Parathyroid adenoma (tissue), 2 donors: Measurements from ENCODE around the gene PHOX2A.

Experiments used
- H2AFZ ChIP-seq: fragments of 300-600 bp; sonication (generic); one replicate; pipeline ENCODE4 v1.7.0; 2017; ENCODE audit warnings: antibody characterized with exemption, mild to moderate bottlenecking
- H3K27ac ChIP-seq: fragments of 300-600 bp; sonication (generic); one replicate; pipeline ENCODE4 v1.7.0; 2017
- H3K27me3 ChIP-seq: fragments of 300-600 bp; sonication (generic); one replicate; pipeline ENCODE4 v1.7.0; 2017; ENCODE audit warnings: low read length; ENCODE audit not compliant: control insufficient read depth, insufficient read depth
- H3K36me3 ChIP-seq: fragments of 300-600 bp; sonication (generic); one replicate; pipeline ENCODE4 v1.7.0; 2017; ENCODE audit warnings: low read length; ENCODE audit not compliant: control insufficient read depth, insufficient read depth
- H3K4me1 ChIP-seq: fragments of 300-600 bp; sonication (generic); one replicate; pipeline ENCODE4 v1.7.0; 2017; ENCODE audit warnings: control low read depth
- H3K4me2 ChIP-seq: fragments of 300-600 bp; sonication (generic); one replicate; pipeline ENCODE4 v1.7.0; 2017; ENCODE audit warnings: low read length
- H3K4me3 ChIP-seq: fragments of 300-600 bp; sonication (generic); one replicate; pipeline ENCODE4 v1.7.0; 2017; ENCODE audit warnings: low read depth, low read length
- H3K79me2 ChIP-seq: fragments of 300-600 bp; sonication (generic); one replicate; pipeline ENCODE4 v1.7.0; 2017; ENCODE audit warnings: control low read depth
- H3K9ac ChIP-seq: fragments of 300-600 bp; sonication (generic); one replicate; pipeline ENCODE4 v1.7.0; 2017; ENCODE audit warnings: mild to moderate bottlenecking
- H3K9me3 ChIP-seq: fragments of 300-600 bp; sonication (generic); one replicate; pipeline ENCODE4 v1.7.0; 2017; ENCODE audit warnings: low read length; ENCODE audit not compliant: control insufficient read depth
- CTCF ChIP-seq: fragments of 300-600 bp; sonication (generic); IDR thresholded peaks from one replicate; pipeline ENCODE4 v1.7.0; 2017; ENCODE audit warnings: antibody characterized with exemption, mild to moderate bottlenecking
- donor health status: primary hyperparathyroidism.

PHOX2A gene

GRCh38 chr11:72221386-72222075 is 22.4 kb downstream of the PHOX2A start:
- no peaks in the 10 kb centered on the region for H3K27me3 ChIP-seq
- no peaks in the 10 kb centered on the region for H3K79me2 ChIP-seq
- H3K4me3 ChIP-seq, result no peak overlapping the region
- H3K4me1 ChIP-seq, result peaks cover 3% of the 10 kb centered on the region
- H3K9ac ChIP-seq, result no peak overlapping the region
- H3K9me3 ChIP-seq, result no peaks in the 10 kb centered on the region
- H2AFZ ChIP-seq, result peak overlapping the region; percentile 73
- TF ChIP-seq CTCF, result no peak
- H3K27ac ChIP-seq, result no peak overlapping the region
- no peaks in the 10 kb centered on the region for H3K36me3 ChIP-seq
- no peak overlapping the region for H3K4me2 ChIP-seq

GRCh38 chr11:72220696-72221363 is 23.1 kb downstream of the PHOX2A start:
- Histone ChIP-seq H2AFZ (no peak overlapping the region), H3K27me3 (no peaks in the 10 kb centered on the region), H3K27ac (no peak overlapping the region), H3K79me2 (no peaks in the 10 kb centered on the region), H3K4me2 (no peak overlapping the region), H3K4me3 (no peak overlapping the region), H3K36me3 (no peaks in the 10 kb centered on the region), H3K9ac (no peak overlapping the region), H3K9me3 (no peaks in the 10 kb centered on the region), H3K4me1 (peaks cover 3% of the 10 kb centered on the region)
- TF ChIP-seq CTCF, result no peak

GRCh38 chr11:72218251-72218745 is 25.7 kb downstream of the PHOX2A start:
- no peak for TF ChIP-seq CTCF
- no peaks in the 10 kb centered on the region for H3K36me3 ChIP-seq
- no peaks in the 10 kb centered on the region for H3K9me3 ChIP-seq
- H3K27me3 ChIP-seq, result no peaks in the 10 kb centered on the region
- H3K4me2 ChIP-seq, result no peak overlapping the region
- H2AFZ ChIP-seq, result no peak overlapping the region
- H3K9ac ChIP-seq, result no peak overlapping the region
- H3K27ac ChIP-seq, result no peak overlapping the region
- peaks cover 3% of the 10 kb centered on the region for H3K4me1 ChIP-seq
- H3K79me2 ChIP-seq, result no peaks in the 10 kb centered on the region
- no peak overlapping the region for H3K4me3 ChIP-seq

GRCh38 chr11:72217841-72218240 is 26.1 kb downstream of the PHOX2A start:
- Histone ChIP-seq H3K9me3 (no peaks in the 10 kb centered on the region), H3K4me1 (peaks cover 3% of the 10 kb centered on the region), H3K9ac (no peak overlapping the region), H3K4me3 (no peak overlapping the region), H3K27ac (no peak overlapping the region), H3K27me3 (no peaks in the 10 kb centered on the region), H3K4me2 (no peak overlapping the region), H2AFZ (peak overlapping the region; percentile 33), H3K79me2 (no peaks in the 10 kb centered on the region), H3K36me3 (no peaks in the 10 kb centered on the region)
- no peak for TF ChIP-seq CTCF
